ENCODE measurements around the gene AGA.

AGA gene

GRCh38 chr4:177451108-177451500 is 8.9 kb upstream of the AGA start:
- Histone ChIP-seq H3K27me3 (no peaks in the 10 kb centered on the region), H3K4me2 (no peak overlapping the region), H3K27ac (no peak overlapping the region), H3K9ac (no peak overlapping the region), H3K4me1 (no peaks in the 10 kb centered on the region), H3K9me3 (replicated peaks in 1 of 11) (no peaks in the 10 kb centered on the region), H4K20me1 (no peaks in the 10 kb centered on the region), H3K4me3 (no peak overlapping the region), H3K36me3 (no peaks in the 10 kb centered on the region)
- no peak for TF ChIP-seq Cebpa-rat (IDR thresholded peaks at IDR 0.05)

DNA sequence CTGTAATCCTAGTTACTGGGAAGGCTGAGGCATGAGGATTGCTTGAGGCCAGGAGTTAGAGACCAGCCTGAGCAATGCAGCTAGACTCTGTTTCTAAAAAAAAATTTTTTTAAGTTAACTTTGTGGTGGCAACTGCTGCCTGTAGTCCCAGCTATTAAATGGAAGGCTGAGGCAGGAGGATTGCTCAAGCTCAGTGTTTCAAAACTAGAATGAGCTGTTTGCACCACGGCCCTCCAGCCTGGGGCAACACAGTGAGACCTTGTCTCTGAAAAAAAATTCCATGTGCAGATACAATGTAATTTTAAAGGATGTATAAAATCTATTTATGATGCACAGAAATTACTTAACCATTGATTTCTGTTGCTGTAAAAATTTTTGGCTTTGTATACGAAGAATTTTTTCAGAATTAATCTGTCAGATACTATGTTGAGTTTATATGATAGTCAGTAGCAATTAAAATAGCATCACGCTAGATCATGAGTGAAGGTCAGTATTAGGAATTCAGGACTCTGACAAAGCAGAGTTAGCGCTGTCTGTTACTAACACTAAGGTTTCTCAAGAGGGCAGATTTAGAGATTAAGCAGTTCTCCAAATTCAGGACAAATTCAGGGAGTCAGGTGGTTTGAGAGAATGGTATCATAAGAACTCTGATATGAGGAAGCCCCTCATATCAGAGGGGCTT is 8.3 kb upstream of the AGA start:
- Histone ChIP-seq H3K27me3 (no peaks in the 10 kb centered on the region), H3K9me3 (replicated peaks in 1 of 11) (no peaks in the 10 kb centered on the region), H3K4me2 (no peak overlapping the region), H3K4me3 (no peak overlapping the region), H4K20me1 (no peaks in the 10 kb centered on the region), H3K36me3 (no peaks in the 10 kb centered on the region), H3K4me1 (no peaks in the 10 kb centered on the region), H3K27ac (no peak overlapping the region), H3K9ac (no peak overlapping the region)
- no peak for TF ChIP-seq Cebpa-rat (IDR thresholded peaks at IDR 0.05)

GRCh38 chr4:177448850-177449249 is 6.6 kb upstream of the AGA start:
- Histone ChIP-seq H3K27me3 (no peaks in the 10 kb centered on the region), H3K9ac (no peak overlapping the region), H3K4me1 (no peaks in the 10 kb centered on the region), H3K4me3 (no peak overlapping the region), H3K27ac (no peak overlapping the region), H4K20me1 (no peaks in the 10 kb centered on the region), H3K9me3 (replicated peaks in 1 of 11) (no peaks in the 10 kb centered on the region), H3K4me2 (no peak overlapping the region), H3K36me3 (no peaks in the 10 kb centered on the region)
- TF ChIP-seq Cebpa-rat (IDR thresholded peaks at IDR 0.05): no peak

GRCh38 chr4:177447417-177448004 is 5.3 kb upstream of the AGA start:
- H3K9me3 ChIP-seq (replicated peaks in 1 of 11): no peaks in the 10 kb centered on the region
- peaks cover 0 to 11% (median 6%) of the 10 kb centered on the region in 10 experiments; a peak in 11 of 20 replicates for H3K4me1 ChIP-seq
- H3K4me2 ChIP-seq: no peak overlapping the region
- TF ChIP-seq Cebpa-rat (IDR thresholded peaks at IDR 0.05): no peak
- H3K9ac ChIP-seq: no peak overlapping the region
- H3K27ac ChIP-seq: no peak overlapping the region
- H4K20me1 ChIP-seq: no peaks in the 10 kb centered on the region
- no peaks in the 10 kb centered on the region for H3K36me3 ChIP-seq
- no peak overlapping the region for H3K4me3 ChIP-seq
- no peaks in the 10 kb centered on the region for H3K27me3 ChIP-seq

DNA sequence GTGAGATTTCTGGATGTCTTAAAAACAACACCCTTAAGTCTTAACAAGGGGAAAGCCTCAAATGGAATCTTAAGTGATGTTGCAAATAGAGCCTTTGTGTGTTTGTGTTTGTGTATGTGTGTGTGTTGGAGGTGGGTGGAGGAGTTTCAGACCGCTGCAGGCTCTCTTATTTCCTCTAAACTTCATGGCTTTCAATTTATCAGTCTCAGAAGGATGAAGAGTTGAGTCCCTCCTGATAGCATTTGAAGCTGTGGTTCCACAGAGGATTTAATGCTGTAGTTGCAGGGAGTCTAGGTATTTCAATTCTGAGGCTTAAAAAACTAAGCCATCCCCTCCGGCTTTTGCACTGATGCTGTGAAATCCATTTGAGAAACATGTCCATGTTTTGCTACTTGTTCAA is 4.3 kb upstream of the AGA start:
- Histone ChIP-seq H3K4me1 (peaks cover 0 to 11% (median 7%) of the 10 kb centered on the region in 10 experiments; a peak in 16 of 20 replicates), H3K4me3 (no peak overlapping the region), H4K20me1 (no peaks in the 10 kb centered on the region), H3K9me3 (replicated peaks in 1 of 11) (no peaks in the 10 kb centered on the region), H3K36me3 (no peaks in the 10 kb centered on the region), H3K9ac (no peak overlapping the region), H3K27me3 (no peaks in the 10 kb centered on the region), H3K4me2 (no peak overlapping the region), H3K27ac (no peak overlapping the region)
- TF ChIP-seq Cebpa-rat (IDR thresholded peaks at IDR 0.05): no peak

DNA sequence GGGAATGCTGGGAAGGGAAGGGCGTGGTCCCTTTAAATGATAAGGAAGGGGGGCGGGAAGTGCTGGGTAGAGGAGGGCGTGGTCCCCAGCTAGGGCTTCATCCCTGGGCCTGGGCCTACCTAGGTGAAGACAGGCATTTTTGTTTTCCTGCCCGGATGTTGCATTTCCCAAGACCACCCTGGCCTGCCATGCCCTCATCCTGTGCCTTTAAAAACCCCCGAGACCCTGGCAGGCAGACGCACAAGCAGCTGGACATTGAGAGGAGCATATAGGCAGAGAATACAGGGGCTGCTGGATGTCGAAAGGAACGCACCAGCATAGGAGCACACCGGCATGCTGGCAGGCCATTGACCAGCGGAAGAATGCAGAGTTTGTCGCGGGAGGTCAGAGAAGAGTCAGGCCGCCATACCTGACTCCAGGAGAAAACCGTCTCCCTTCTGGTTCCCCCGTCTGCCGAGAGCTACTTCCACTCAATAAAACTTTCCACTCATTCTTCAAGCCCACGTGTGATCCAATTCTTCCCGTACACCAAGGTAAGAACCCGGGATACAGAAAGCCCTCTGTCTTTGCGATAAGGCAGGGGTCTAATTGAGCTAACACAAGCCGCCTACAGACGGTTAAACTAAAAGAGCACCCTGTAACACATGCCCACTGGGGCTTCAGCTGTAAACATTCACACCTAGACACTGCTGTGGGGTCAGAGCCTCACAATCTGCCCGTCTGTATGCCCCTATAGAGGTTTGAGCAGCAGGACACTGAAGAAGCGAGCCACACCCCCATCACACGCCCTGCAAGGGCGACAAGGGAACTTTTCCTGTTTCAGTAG is 2.9 kb upstream of the AGA start:
- no peaks in the 10 kb centered on the region for H3K36me3 ChIP-seq
- H4K20me1 ChIP-seq: no peaks in the 10 kb centered on the region
- no peak overlapping the region for H3K4me3 ChIP-seq
- no peak for TF ChIP-seq Cebpa-rat (IDR thresholded peaks at IDR 0.05)
- H3K4me1 ChIP-seq: peaks cover 14 to 24% (median 21%) of the 10 kb centered on the region in 10 experiments
- no peak overlapping the region for H3K4me2 ChIP-seq
- H3K9me3 ChIP-seq (replicated peaks in 1 of 11): no peaks in the 10 kb centered on the region
- H3K9ac ChIP-seq: no peak overlapping the region
- H3K27ac ChIP-seq: no peak overlapping the region
- H3K27me3 ChIP-seq: no peaks in the 10 kb centered on the region

GRCh38 chr4:177441061-177441802 is 1.0 kb downstream of the AGA start:
- Histone ChIP-seq H3K9me3 (replicated peaks in 1 of 11) (no peaks in the 10 kb centered on the region), H3K4me3 (peak overlapping the region; percentile 63 to 79 (median 70)), H4K20me1 (no peaks in the 10 kb centered on the region), H3K4me2 (peak overlapping the region; percentile 69 to 98 (median 89)), H3K27me3 (no peaks in the 10 kb centered on the region), H3K4me1 (peaks cover 18 to 25% (median 23%) of the 10 kb centered on the region in 10 experiments), H3K9ac (peak overlapping the region; percentile 89 to 97 (median 93)), H3K36me3 (peaks cover 9 to 30% (median 16%) of the 10 kb centered on the region in 11 experiments; a peak in 18 of 22 replicates), H3K27ac (peak overlapping the region; percentile 89 to 99 (median 94))
- TF ChIP-seq Cebpa-rat (IDR thresholded peaks at IDR 0.05): no peak

DNA sequence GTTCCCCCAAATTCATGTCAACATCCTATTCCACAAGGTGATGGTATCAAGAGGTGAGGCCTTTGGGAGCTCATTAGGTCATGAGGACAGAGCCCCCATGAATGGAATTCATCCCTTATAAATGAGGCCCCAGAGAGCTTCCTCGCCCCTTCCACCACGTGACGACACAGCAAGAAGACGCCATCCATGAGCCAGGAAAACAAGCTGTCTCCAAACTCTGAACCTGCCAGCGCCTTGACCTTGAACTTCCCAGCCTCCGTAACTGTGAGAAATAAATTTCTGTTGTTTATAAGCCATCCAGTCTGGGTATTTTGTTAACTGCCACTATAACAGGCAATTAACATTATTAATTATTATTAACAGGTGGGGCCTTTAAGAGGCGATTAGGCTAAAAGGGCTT is 5.8 kb downstream of the AGA start:
- Histone ChIP-seq H3K27ac (no peak overlapping the region), H3K9me3 (replicated peaks in 1 of 11) (no peaks in the 10 kb centered on the region), H3K4me2 (no peak overlapping the region), H4K20me1 (no peaks in the 10 kb centered on the region), H3K4me1 (peaks cover 10 to 18% (median 14%) of the 10 kb centered on the region in 10 experiments; a peak in 19 of 20 replicates), H3K4me3 (no peak overlapping the region), H3K9ac (no peak overlapping the region), H3K27me3 (no peaks in the 10 kb centered on the region), H3K36me3 (peaks cover 12 to 78% (median 44%) of the 10 kb centered on the region in 11 experiments; a peak in 20 of 22 replicates)
- no peak for TF ChIP-seq Cebpa-rat (IDR thresholded peaks at IDR 0.05)

GRCh38 chr4:177434667-177435066 is 7.6 kb downstream of the AGA start:
- H3K27ac ChIP-seq: no peak overlapping the region
- no peaks in the 10 kb centered on the region for H3K27me3 ChIP-seq
- no peak overlapping the region for H3K9ac ChIP-seq
- H3K4me2 ChIP-seq: no peak overlapping the region
- H3K9me3 ChIP-seq (replicated peaks in 1 of 11): no peaks in the 10 kb centered on the region
- no peak overlapping the region for H3K4me3 ChIP-seq
- peaks cover 12 to 87% (median 45%) of the 10 kb centered on the region in 11 experiments; a peak in 20 of 22 replicates for H3K36me3 ChIP-seq
- no peaks in the 10 kb centered on the region for H4K20me1 ChIP-seq
- H3K4me1 ChIP-seq: no peaks in the 10 kb centered on the region
- TF ChIP-seq Cebpa-rat (IDR thresholded peaks at IDR 0.05): no peak
